ENCODE measurements around the gene SLC30A1.

DNA sequence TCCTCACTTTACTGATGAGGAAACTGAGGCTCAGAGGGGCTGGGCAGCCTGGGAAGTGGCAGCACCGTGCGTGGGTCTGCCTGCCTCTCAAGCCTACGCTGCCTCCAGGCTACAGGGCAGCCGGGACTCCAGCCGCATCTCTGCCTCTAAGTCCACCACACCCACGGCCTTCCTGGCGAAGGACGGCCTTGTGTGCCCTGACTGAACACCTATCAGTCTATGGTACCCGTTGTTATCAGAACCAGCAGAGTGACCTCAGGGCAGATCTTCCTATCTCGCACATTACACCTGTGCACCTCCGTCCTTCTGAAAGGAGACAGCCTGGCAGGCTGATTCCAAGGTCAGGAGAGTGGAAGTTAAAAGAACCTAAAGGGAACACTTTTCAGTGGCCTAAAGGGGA, 35.7 kb upstream of the SLC30A1 start:
- TF ChIP-seq EP300 (IDR thresholded peaks at IDR 0.05; ENCODE audit: borderline replicate concordance) (no peak), ZBTB7A (IDR thresholded peaks at IDR 0.05; ENCODE audit: low read depth) (no peak), TCF12 (IDR thresholded peaks at IDR 0.05; ENCODE audit: low read depth) (no peak), CREB1 (IDR thresholded peaks at IDR 0.05; ENCODE audit: low read depth) (no peak), RAD21 (IDR thresholded peaks at IDR 0.05; ENCODE audit: low read depth) (no peak), YY1 (IDR thresholded peaks at IDR 0.05; ENCODE audit: low read depth) (no peak), FOXM1 (IDR thresholded peaks at IDR 0.05; ENCODE audit: borderline replicate concordance, low read depth) (no peak), CEBPB (IDR thresholded peaks at IDR 0.05) (no peak), EGR1 (IDR thresholded peaks at IDR 0.05) (no peak)
- TF ChIP-seq, protein P1, sequence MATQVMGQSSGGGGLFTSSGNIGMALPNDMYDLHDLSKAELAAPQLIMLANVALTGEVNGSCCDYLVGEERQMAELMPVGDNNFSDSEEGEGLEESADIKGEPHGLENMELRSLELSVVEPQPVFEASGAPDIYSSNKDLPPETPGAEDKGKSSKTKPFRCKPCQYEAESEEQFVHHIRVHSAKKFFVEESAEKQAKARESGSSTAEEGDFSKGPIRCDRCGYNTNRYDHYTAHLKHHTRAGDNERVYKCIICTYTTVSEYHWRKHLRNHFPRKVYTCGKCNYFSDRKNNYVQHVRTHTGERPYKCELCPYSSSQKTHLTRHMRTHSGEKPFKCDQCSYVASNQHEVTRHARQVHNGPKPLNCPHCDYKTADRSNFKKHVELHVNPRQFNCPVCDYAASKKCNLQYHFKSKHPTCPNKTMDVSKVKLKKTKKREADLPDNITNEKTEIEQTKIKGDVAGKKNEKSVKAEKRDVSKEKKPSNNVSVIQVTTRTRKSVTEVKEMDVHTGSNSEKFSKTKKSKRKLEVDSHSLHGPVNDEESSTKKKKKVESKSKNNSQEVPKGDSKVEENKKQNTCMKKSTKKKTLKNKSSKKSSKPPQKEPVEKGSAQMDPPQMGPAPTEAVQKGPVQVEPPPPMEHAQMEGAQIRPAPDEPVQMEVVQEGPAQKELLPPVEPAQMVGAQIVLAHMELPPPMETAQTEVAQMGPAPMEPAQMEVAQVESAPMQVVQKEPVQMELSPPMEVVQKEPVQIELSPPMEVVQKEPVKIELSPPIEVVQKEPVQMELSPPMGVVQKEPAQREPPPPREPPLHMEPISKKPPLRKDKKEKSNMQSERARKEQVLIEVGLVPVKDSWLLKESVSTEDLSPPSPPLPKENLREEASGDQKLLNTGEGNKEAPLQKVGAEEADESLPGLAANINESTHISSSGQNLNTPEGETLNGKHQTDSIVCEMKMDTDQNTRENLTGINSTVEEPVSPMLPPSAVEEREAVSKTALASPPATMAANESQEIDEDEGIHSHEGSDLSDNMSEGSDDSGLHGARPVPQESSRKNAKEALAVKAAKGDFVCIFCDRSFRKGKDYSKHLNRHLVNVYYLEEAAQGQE (IDR thresholded peaks at IDR 0.05; ENCODE audit: low read depth) = no peak
- TF ChIP-seq, protein P2, sequence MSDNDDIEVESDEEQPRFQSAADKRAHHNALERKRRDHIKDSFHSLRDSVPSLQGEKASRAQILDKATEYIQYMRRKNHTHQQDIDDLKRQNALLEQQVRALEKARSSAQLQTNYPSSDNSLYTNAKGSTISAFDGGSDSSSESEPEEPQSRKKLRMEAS (IDR thresholded peaks at IDR 0.05) = no peak

Measured in Ishikawa (cell line).